Activated CD4-positive, alpha-beta T cell treated with anti-CD3 and anti-CD28 coated beads for 36 hours (primary cell): ENCODE data around the gene TTC24. TPM values are rescaled to one million over a fixed set of nuclear protein-coding genes. Genes with fewer than 3 reads are reported as not detected.
"Not testable (repeated sequence)": the region's sequence is repeated elsewhere in the genome, so short reads cannot be mapped to it uniquely, and the experiment has no call there.

Experiments used
- ATAC-seq: fragments of 200-7000 bp; cut with Tn5 transposase; one replicate; pipeline ENCODE4 v1.10.0; 2021; ENCODE audit warnings: mild to moderate bottlenecking, moderate library complexity
- CTCF ChIA-PET: fragments of 350-600 bp; sonication (Branson Sonifier 250); formaldehyde crosslinking; loops from one replicate; lab custom pipeline; 2021; ENCODE audit warnings: antibody characterized with exemption; lab: Charles Lee
- POLR2A ChIA-PET: fragments of 350-600 bp; sonication (Branson Sonifier 250); formaldehyde crosslinking; loops from one replicate; lab custom pipeline; 2021; ENCODE audit warnings: antibody characterized with exemption, inconsistent platforms; lab: Charles Lee
- DNase-seq: peaks from one replicate; pipeline ENCODE4 v3.0.0-alpha.2; 2020
- H3K27ac Mint-ChIP-seq: one replicate; pipeline ENCODE4 v1.8.0; 2021; ENCODE audit warnings: mixed read lengths
- H3K27me3 Mint-ChIP-seq: one replicate; pipeline ENCODE4 v1.8.0; 2021; ENCODE audit warnings: mixed read lengths
- H3K36me3 Mint-ChIP-seq: one replicate; pipeline ENCODE4 v1.8.0; 2021; ENCODE audit warnings: low read depth, mixed read lengths
- H3K4me1 Mint-ChIP-seq: one replicate; pipeline ENCODE4 v1.8.0; 2021; ENCODE audit warnings: mixed read lengths
- H3K4me3 Mint-ChIP-seq: one replicate; pipeline ENCODE4 v1.8.0; 2021; ENCODE audit warnings: mild to moderate bottlenecking, moderate library complexity, mixed read lengths
- H3K9me3 Mint-ChIP-seq: one replicate; pipeline ENCODE4 v1.8.0; 2021; ENCODE audit warnings: low read depth, mixed read lengths
- intact Hi-C, 2 experiments: fragments of 100-400 bp; cut with DNase I in 1 of 2; cut with micrococcal nuclease in 1 of 2; formaldehyde crosslinking; loops; one replicate each; pipeline versions ENCODE4 v1.14.2 to v1.15.1; 2022 to 2024; cut with DNase I, micrococcal nuclease
- total RNA-seq, 2 experiments: library from RNA; stranded (reverse); gene quantifications; one replicate each; pipeline ENCODE4 v1.2.3, GENCODE V29; 2021

The TTC24 gene
- total RNA-seq, 2 experiments from 2014 or later = 7.3 to 9.1 TPM

DNA sequence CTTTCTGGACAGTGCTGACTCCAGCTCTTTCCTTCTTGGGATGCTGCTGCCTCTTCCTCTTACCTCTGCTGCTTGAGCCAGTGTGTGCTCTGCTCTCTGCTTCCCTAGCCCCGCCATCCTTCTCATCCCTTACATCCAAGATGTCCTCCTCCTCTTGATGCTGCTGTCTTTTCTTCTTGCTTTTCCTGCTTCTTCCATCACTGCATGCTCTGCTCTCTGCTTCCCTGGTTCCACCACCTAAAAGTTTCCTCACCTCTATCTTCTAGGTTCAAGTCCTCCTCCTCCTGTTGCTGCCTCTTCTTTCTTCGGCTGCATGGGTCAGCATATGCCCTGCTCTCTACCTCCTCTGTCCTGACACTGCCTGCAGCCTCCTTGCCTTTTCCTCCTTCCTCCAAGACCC is 15.5 kb downstream of the TTC24 start:
- Mint-ChIP-seq H3K27ac (peak overlapping the region; percentile 22), H3K36me3 (peaks cover 49% of the 10 kb centered on the region)
- intact Hi-C loops = no loop called here

DNA sequence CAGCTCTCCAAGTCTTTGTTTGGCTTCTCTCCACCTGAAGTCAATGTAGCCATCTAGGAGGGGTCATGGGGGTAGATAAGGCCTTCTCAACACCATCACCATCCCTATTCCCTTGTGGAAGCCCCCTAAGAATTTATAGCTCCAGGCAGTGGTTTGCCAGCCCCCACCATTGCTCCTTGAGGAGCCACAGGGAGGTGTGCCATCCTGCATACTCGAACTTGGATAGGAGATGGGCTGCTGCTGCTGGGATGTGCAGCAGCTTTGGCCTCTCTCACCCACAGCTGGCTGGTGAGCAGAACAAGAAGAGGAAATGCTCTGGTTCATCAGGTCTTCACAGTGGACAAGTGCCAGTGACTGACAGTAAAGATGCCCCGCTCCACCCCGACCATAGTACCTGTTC is 16.9 kb downstream of the TTC24 start:
- ATAC-seq (no peak), DNase-seq (no peak)
- intact Hi-C loops = no loop called here
- ChIA-PET POLR2A (no interaction called here), CTCF (interaction anchor here (0.7 to 1.7 kb wide), 5 partner anchors 8 to 211 kb away, joined by 3 to 7 read pairs (median 4); no protein-coding TSS in a partner anchor)
- Mint-ChIP-seq H3K9me3 (no peaks in the 10 kb centered on the region), H3K4me1 (peaks cover 45% of the 10 kb centered on the region), H3K36me3 (peaks cover 60% of the 10 kb centered on the region), H3K4me3 (no peak overlapping the region), H3K27me3 (no peaks in the 10 kb centered on the region), H3K27ac (peak overlapping the region; percentile 73)

More for the DNA sequence above, 15.5 kb downstream of the TTC24 start:
- DNase-seq (no peak), ATAC-seq (no peak)
- Mint-ChIP-seq H3K4me3 (no peak overlapping the region), H3K27me3 (no peaks in the 10 kb centered on the region), H3K4me1 (peaks cover 44% of the 10 kb centered on the region), H3K9me3 (no peaks in the 10 kb centered on the region)
- CTCF ChIA-PET = interaction anchor here (0.8 to 1.3 kb wide), 2 partner anchors 15 to 114 kb away, joined by 3 to 4 read pairs; no protein-coding TSS in a partner anchor
- POLR2A ChIA-PET = interaction anchor here (0.7 kb wide), 1 partner anchor 45 kb away, joined by 7 read pairs; no protein-coding TSS in a partner anchor

DNA sequence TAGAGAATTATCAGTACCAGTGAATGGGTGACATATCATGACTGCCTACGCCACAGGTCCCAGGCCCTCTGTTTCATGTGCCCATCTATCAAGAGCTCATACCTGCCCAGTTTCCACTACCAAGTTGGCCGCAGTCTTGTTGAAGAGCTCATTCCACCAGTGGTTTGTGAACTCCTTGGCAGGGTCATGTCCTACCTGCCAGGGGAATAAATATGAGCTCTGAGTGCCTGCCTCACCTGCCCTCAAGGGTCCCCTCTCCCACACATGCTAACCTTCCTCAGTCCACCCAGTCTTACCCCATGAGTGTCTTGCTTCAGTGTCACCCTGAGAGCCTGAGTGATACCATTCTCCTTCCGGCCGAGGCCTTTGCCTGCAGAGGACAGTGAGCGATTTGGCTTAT is 18.6 kb downstream of the TTC24 start:
- H3K4me1 Mint-ChIP-seq = peaks cover 49% of the 10 kb centered on the region
- no peaks in the 10 kb centered on the region for H3K9me3 Mint-ChIP-seq
- POLR2A ChIA-PET = no interaction called here
- intact Hi-C loops = no loop called here
- H3K36me3 Mint-ChIP-seq = peaks cover 52% of the 10 kb centered on the region
- no peak for DNase-seq
- no peak overlapping the region for H3K4me3 Mint-ChIP-seq
- H3K27me3 Mint-ChIP-seq = no peaks in the 10 kb centered on the region
- no peak for ATAC-seq
- H3K27ac Mint-ChIP-seq = peak overlapping the region; percentile 48
- CTCF ChIA-PET = interaction anchor here (0.6 to 3.6 kb wide), 9 partner anchors 10 to 213 kb away, joined by 3 to 17 read pairs (median 3); no protein-coding TSS in a partner anchor

DNA sequence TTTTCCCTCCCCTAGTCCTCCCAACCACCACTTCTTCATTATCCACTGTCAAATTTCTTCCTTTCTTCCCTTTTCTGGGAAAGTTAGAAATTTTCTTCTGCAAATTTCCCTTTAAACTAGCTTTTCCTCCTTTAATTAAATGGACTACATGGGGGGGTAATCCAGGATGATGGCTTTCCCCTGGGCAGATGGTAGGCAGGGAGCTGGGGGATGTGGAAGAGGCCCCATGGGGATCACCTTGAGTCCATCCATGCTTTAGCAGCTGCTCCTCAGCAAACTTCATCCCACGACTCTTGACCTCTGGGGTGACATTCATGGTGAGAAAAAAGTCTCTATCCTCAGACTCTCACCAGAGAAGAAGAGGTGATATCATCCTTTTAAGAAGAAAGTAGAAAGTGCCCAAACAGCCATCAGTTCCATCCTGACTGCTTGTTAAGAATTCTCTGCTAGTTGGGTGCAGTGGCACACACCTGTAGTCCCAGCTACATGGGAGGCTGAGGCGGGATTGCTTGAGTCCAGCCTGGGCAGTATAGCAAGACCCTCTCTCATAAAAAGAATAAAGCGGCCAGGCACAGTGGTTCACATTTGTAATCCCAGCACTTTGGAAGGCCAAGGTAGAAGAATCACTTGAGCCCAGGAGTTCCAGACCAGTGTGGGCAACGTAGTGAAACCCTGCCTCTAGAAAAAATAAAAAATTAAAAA is 19.4 kb downstream of the TTC24 start:
- Mint-ChIP-seq H3K4me1 (peaks cover 47% of the 10 kb centered on the region), H3K36me3 (peaks cover 49% of the 10 kb centered on the region), H3K9me3 (no peaks in the 10 kb centered on the region), H3K27ac (peak overlapping the region; percentile 48), H3K4me3 (no peak overlapping the region), H3K27me3 (no peaks in the 10 kb centered on the region)
- ChIA-PET POLR2A (no interaction called here), CTCF (interaction anchor here (0.6 to 3.6 kb wide), 10 partner anchors 7 to 214 kb away, joined by 3 to 19 read pairs (median 6); partner anchors contain the start of gene NAXE)
- intact Hi-C loops = no loop called here
- DNase-seq (no peak), ATAC-seq (no peak)

DNA sequence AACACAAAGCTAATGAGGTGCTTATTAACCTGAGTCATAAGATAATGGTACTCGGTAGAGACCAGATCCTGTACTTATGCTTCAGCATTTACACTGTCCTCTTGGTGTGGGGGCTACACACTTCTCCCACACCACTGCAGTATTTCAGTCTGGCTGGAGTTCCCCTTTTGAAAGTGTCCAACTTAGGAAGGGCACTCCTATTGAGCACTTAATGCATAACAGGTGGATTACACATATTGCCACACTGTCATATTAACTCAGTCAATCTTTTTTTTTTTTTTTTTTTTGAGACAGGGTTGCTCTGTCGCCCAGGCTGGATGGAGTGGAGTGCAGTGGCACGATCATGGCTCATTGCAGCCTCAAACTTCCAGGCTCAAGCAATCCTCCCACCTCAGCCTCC is 20.3 kb downstream of the TTC24 start:
- DNase-seq = no peak
- Mint-ChIP-seq H3K4me3 (peak overlapping the region; percentile 97), H3K27ac (peak overlapping the region; percentile 99), H3K9me3 (no peaks in the 10 kb centered on the region), H3K4me1 (peaks cover 45% of the 10 kb centered on the region), H3K27me3 (no peaks in the 10 kb centered on the region), H3K36me3 (peaks cover 49% of the 10 kb centered on the region)
- CTCF ChIA-PET = interaction anchor here (0.7 to 3.6 kb wide), 9 partner anchors 8 to 215 kb away, joined by 4 to 19 read pairs (median 7); partner anchors contain the start of gene NAXE
- intact Hi-C loops = loop anchor here (2.0 to 10.0 kb wide), 4 partner anchors 98 to 535 kb away; partner anchors contain the start of genes ETV3 (in 1 of the 2) and MEF2D (in 1 of the 2)
- peak; percentile 71 for ATAC-seq
- POLR2A ChIA-PET = interaction anchor here (1.0 kb wide), 1 partner anchor 143 kb away, joined by 5 read pairs; no protein-coding TSS in a partner anchor

DNA sequence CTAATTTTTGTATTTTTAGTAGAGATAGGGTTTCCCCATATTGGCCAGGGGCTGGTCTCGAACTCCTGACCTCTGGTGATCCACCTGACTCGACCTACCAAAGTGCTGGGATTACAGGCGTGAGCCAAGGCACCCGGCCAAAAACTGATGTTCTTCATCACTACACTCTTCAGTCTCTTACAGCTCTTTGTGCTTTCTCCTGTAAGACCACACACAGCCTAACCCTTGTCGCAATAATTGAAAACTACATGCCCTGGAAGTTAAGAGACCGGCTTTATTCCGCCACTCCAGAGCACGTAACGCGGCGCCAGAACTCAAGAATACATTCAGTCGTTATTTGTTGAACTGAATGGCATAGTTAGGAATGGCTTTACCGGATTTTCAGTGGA is 21.2 kb downstream of the TTC24 start:
- H3K4me1 Mint-ChIP-seq = peaks cover 45% of the 10 kb centered on the region
- POLR2A ChIA-PET = interaction anchor here (0.6 to 1.0 kb wide), 2 partner anchors 96 to 143 kb away, joined by 4 to 5 read pairs; no protein-coding TSS in a partner anchor
- H3K4me3 Mint-ChIP-seq = peak overlapping the region; percentile 97
- H3K27me3 Mint-ChIP-seq = no peaks in the 10 kb centered on the region
- no peaks in the 10 kb centered on the region for H3K9me3 Mint-ChIP-seq
- CTCF ChIA-PET = interaction anchor here (0.6 to 3.6 kb wide), 9 partner anchors 9 to 216 kb away, joined by 3 to 19 read pairs (median 4); partner anchors contain the start of gene NAXE
- DNase-seq = peak; percentile 27
- intact Hi-C loops = loop anchor here (1.0 to 10.0 kb wide), 9 partner anchors 8 to 534 kb away; partner anchors contain the start of genes ETV3 (in 1 of the 2), MEF2D (in 1 of the 2), NAXE (in 1 of the 2) and PRCC (in 1 of the 2)
- peak overlapping the region; percentile 99 for H3K27ac Mint-ChIP-seq
- ATAC-seq = peak; percentile 2
- peaks cover 40% of the 10 kb centered on the region for H3K36me3 Mint-ChIP-seq

DNA sequence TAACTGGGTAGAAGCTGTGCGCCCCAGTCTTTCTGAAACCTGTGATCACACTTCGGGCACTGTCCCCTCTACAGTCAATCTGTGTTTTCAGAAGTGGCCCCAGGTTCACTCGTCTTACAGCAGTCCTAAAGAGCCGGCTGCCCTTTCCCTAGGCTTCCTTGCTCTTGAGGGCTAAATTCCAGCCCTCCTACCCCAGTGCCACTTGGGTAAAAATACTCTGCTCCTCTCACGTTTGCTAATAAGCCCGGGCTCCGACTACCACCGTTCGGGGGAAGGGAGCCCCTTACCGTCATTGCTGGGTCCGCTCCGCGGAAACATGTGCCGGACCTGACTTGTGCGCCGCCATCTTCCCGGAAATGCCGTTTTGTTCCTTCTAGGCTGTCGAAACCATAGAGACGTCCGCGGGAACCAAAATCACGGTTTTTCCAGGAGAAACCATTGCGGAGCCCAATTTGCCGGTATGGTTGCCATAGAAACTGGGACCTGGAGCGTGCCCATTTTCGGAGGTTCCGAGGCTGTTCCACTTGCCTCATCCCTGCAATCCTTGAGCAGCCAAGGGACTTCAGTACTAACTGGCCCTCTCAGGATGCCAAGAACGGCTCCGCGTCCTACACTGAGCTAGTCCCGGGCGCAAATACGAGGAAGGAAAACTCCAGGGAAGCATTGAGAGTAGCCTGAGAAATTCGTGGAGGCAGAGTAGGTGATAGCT is 21.8 kb downstream of the TTC24 start, which contains the start of gene GPATCH4:
TSS of gene GPATCH4 (minus strand) at position 358 of the 709 bp plus-strand sequence.
- POLR2A ChIA-PET = interaction anchor here (0.6 to 1.0 kb wide), 3 partner anchors 10 to 100 kb away, joined by 3 to 8 read pairs (median 5); partner anchors contain the start of gene MEF2D
- peak within 1 kb of the TSS; percentile 97 for H3K4me3 Mint-ChIP-seq
- H3K27me3 Mint-ChIP-seq = no peaks in the 10 kb centered on the region
- peaks cover 39% of the 10 kb centered on the region for H3K36me3 Mint-ChIP-seq
- DNase-seq (peak; percentile 89), ATAC-seq (peak; percentile 76)
- H3K9me3 Mint-ChIP-seq = no peaks in the 10 kb centered on the region
- CTCF ChIA-PET = interaction anchor here (0.8 to 3.6 kb wide), 9 partner anchors 9 to 216 kb away, joined by 3 to 19 read pairs (median 4); partner anchors contain the start of gene NAXE
- peak within 1 kb of the TSS; percentile 99 for H3K27ac Mint-ChIP-seq
- peaks cover 45% of the 10 kb centered on the region for H3K4me1 Mint-ChIP-seq
- intact Hi-C loops = loop anchor here (1.0 to 10.0 kb wide), 9 partner anchors 9 to 534 kb away; partner anchors contain the start of genes ETV3 (in 1 of the 2), MEF2D (in 1 of the 2), NAXE (in 1 of the 2) and PRCC (in 1 of the 2)

DNA sequence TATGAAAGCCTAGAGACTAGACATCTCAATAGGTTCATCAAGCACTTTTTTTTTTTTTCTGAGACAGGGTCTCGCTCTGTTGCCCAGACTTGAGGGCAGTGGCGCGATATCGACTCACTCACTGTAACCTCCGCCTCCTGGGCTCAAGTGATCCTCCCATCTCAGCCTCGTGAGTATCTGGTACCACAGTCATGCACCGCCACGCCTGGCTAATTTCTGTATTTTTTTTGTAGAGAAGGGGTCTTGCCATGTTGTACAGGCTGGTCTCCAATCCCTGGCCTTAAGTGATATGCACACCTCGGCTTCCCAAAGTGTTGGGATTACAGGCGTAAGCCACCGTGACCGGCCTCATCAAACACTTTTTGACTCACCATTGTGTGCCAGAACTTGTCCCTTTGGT is 22.4 kb downstream of the TTC24 start:
- intact Hi-C loops = loop anchor here (1.0 to 10.0 kb wide), 9 partner anchors 10 to 533 kb away; partner anchors contain the start of genes ETV3 (in 1 of the 2), MEF2D (in 1 of the 2), NAXE (in 1 of the 2) and PRCC (in 1 of the 2)
- peak; percentile 27 for DNase-seq
- no peaks in the 10 kb centered on the region for H3K27me3 Mint-ChIP-seq
- H3K9me3 Mint-ChIP-seq = no peaks in the 10 kb centered on the region
- peak overlapping the region; percentile 97 for H3K4me3 Mint-ChIP-seq
- H3K27ac Mint-ChIP-seq = peak overlapping the region; percentile 99
- peak; percentile 24 for ATAC-seq
- H3K36me3 Mint-ChIP-seq = peaks cover 36% of the 10 kb centered on the region
- CTCF ChIA-PET = interaction anchor here (0.8 to 2.8 kb wide), 6 partner anchors 9 to 179 kb away, joined by 3 to 19 read pairs (median 4); partner anchors contain the start of gene NAXE
- POLR2A ChIA-PET = interaction anchor here (0.6 to 1.0 kb wide), 4 partner anchors 11 to 101 kb away, joined by 3 to 8 read pairs (median 4); partner anchors contain the start of gene MEF2D
- H3K4me1 Mint-ChIP-seq = peaks cover 45% of the 10 kb centered on the region

DNA sequence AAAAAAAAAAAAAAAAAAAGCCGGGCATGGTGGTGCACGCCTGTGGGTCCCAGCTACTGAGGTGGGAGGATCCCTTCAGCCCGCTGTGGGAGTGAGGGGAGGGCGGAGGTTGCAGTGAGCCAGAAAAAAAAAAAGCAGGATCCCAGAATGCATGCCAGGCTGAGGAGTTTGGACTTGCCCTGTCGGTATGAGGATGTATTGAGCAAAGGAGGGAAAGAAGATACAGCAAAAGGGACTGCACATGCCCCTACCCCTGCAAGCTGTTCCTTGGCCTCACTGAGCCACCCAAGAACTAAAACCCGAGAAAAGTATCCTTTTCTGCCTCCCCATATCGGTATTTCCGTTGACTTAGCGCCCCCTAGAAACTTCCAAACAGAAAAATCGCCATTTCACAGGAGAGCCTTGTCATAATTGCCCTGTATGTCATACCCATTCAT is 23.1 kb downstream of the TTC24 start:
- Mint-ChIP-seq H3K4me1 (peaks cover 42% of the 10 kb centered on the region), H3K36me3 (peaks cover 30% of the 10 kb centered on the region), H3K4me3 (peak overlapping the region; percentile 97), H3K27me3 (no peaks in the 10 kb centered on the region), H3K27ac (peak overlapping the region; percentile 56), H3K9me3 (no peaks in the 10 kb centered on the region)
- ATAC-seq (no peak), DNase-seq (peak; percentile 34)
- CTCF ChIA-PET = interaction anchor here (0.9 to 1.7 kb wide), 5 partner anchors 10 to 157 kb away, joined by 3 to 10 read pairs (median 3); no protein-coding TSS in a partner anchor
- POLR2A ChIA-PET = interaction anchor here (0.6 kb wide), 1 partner anchor 25 kb away, joined by 4 read pairs; no protein-coding TSS in a partner anchor
- intact Hi-C loops = loop anchor here (5.0 to 10.0 kb wide), 2 partner anchors 100 to 532 kb away; partner anchors contain the start of genes ETV3 (in 1 of the 2) and MEF2D (in 1 of the 2)

DNA sequence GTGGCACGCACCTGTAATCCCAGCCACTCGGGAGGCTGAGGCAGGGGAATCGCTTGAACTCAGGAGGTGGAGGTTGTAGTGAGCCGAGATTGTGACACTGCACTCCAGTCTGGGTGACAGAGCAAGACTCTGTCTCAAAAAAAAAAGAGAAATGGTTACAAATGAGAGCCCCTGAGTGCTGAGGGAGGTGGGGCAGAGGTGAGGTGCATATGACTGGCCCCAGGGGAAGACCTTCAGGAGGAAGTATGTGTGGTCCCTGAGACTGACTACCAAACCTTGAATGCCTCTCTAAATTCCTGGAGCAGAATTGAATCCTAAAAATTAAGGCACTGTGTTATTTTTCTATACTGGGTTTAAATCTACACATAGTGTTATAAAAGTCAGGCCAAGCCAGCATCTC is 27.8 kb downstream of the TTC24 start:
- H3K9me3 Mint-ChIP-seq, DNase-seq, ATAC-seq, POLR2A ChIA-PET, H3K36me3 Mint-ChIP-seq, H3K4me3 Mint-ChIP-seq, H3K27me3 Mint-ChIP-seq, H3K27ac Mint-ChIP-seq: not testable (repeated sequence)
- intact Hi-C loops = loop anchor here in 1 of 2 experiments (10.0 kb wide), 1 partner anchor 527 kb away; the partner anchor contains the start of gene ETV3
- CTCF ChIA-PET = interaction anchor here (1.9 kb wide), 1 partner anchor 8 kb away, joined by 9 read pairs; no protein-coding TSS in a partner anchor
- peaks cover 14% of the 10 kb centered on the region for H3K4me1 Mint-ChIP-seq
